GM18502 (cell line): Measurements from ENCODE around the gene FAM120B.
A peak's percentile ranks its signal among the peaks of the same experiment; 100 is the strongest.

Experiments
- ATAC-seq: cut with Tn5 transposase; IDR thresholded peaks from one replicate; pipeline ENCODE4 v1.9.1; 2021; ENCODE audit warnings: mild to moderate bottlenecking; ENCODE audit not compliant: unreplicated experiment, poor library complexity

Gene FAM120B

DNA sequence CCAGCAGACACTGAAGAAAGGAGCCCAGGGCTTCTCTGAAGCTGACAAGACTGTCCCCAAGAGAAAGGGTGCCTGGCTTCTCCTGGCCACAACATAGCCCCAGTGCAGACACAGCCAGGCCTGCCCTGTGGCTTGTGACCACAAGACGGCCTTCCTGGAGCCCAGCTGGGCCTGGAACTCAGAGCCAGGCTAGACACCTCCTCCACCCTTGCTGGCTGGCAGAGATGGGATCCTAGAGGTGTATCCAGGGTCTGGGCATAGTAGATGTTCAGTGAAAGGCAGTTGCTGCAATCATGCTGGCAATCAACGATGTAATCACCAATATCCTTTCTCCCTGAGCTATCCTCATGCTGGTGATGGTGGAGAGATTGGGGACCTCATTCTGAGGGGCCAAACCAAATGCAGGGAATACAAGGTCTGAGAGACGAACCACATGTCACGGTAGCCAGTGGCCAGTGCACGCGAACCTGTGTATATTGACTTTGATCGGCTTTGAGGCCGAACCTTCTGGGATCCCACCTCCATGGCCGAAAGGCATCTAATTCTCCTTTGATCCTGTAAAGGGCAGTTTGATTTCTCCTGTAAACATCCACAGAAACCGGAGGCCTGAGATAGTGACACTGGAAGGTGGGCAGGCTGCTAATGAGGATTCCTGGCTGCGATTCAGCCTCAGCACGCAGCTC is 131.3 kb downstream of the FAM120B start:
- no peak for ATAC-seq

GRCh38 chr6:170438402-170438753 is 131.8 kb downstream of the FAM120B start:
- ATAC-seq: peak; percentile 91

DNA sequence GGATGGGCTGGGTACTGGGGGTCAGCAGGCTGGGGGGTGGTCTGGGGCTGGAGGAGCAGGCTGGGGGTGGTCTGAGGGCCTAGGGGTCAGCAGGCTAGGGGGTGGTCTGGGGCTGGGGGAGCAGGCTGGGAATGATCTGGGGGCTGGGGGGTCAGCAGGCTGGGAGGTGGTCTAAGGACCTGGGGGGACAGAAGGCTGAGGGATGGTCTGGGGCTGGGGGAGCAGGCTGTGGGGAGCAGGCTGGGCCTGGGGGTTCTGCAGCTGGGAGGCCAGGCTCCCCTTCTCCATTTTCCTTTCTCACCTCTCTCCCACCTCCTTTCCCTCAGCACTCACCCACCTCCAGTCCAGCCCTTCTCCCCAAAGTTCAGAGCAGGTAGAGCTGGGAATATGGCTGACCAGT is 132.3 kb downstream of the FAM120B start:
- no peak for ATAC-seq

GRCh38 chr6:170439366-170440361 is 133.1 kb downstream of the FAM120B start:
- no peak for ATAC-seq

- ATAC-seq: no peak
Observed at GRCh38 chr6:170440437-170440836, 133.9 kb downstream of the FAM120B start.

DNA sequence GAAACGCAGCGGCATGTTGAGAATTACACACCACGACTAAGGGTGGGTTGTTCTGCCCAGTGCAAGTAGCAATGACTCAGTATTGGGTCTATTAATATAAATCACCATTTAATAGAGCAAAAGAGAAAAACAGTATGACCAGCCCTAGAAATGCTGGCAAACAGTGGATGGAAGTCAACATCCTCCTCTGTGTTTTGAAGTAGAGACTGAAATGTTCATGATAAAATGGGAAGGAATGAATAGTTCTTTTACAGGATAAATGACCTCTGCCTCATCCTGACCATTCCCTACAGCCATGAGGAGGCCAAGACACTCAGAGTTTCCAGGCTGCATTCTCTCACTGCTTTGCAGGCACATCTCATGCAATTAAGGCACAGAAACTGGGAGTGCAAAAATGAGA is 134.8 kb downstream of the FAM120B start:
- ATAC-seq: no peak

DNA sequence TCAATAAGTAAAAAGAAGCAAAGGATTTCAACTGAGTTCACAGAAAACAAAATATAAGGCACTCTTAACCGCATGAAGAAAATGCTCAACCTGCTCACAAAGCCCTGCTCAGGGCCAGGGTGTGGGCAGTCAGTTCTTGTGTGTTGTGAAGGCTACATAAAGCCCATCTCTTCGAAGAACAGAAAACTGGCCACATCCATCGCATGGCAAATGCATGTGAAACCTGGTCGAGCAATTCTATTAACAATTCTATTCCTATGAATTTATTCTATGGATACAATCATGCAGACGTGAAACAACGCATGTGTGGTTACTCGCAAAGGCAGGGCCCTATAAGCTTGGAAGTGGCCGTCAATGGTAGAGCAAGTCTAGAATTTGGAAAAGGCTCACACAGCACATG is 136.0 kb downstream of the FAM120B start:
- no peak for ATAC-seq

DNA sequence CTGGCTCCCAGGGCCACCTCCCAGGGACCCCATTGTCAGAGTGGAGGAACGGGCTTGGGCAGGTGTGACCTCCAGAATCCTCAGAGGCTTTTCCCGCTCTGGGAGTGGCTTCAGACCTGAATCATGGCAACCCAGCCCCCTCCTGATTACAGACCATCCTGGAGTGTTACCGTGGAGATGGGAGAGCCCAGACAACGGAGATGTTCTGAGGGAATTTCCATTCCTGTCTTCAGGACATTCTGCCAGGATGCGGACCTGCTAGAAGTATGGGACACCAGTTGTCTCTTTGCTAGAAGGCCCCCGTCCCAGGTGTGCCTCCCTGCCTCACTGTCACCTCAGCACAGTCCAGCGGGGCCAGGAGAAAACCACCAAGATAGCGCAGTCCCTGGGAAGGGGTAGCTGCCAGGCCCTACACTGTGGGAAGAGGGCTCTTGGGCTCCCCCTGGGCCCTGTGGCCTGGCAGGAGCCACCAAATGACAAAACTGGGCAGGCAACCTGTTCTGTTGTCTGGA is 136.6 kb downstream of the FAM120B start:
- no peak for ATAC-seq

GRCh38 chr6:170444056-170444591 is 137.6 kb downstream of the FAM120B start:
- ATAC-seq: no peak

DNA sequence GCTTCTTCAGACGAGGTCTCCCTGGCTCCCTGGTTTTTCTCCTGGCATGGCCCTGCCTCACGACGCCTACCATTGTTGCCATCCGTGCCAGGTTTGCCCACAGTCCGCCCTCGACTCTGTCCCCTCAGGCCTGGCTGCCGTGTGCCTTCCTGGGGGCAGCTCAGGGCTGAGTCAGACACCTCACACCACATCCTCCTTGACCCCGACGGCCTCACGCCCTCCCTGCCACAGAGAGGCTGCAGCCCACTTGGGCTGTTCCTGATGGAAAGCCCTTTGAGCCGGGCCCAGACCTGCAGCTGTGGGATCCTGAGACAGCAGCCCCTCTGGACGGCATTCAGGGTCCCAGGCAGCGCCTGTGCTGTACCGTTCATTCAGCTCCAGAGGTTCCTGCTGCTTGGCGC is 138.3 kb downstream of the FAM120B start:
- no peak for ATAC-seq

DNA sequence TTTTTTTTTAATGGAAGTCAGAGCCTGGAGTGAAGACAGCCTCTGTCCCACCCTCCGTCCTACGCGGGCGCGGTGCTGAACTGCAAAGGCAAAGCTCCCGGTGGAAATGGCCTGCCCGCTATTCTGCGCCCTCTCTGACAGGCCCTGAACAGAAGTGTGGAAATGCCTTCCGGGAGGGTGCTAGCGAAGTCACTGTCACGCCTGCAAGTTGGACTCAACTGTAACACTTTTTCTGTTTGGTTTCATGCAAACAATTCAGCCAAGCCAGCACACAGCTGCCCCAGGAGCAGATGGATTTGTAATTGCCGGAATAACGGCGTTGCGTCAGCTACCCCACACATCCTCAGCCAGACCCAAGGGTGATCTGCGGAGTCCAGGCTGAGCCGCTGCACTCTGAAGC is 138.9 kb downstream of the FAM120B start:
- ATAC-seq: no peak

GRCh38 chr6:170445971-170446370 is 139.4 kb downstream of the FAM120B start:
- ATAC-seq: no peak

DNA sequence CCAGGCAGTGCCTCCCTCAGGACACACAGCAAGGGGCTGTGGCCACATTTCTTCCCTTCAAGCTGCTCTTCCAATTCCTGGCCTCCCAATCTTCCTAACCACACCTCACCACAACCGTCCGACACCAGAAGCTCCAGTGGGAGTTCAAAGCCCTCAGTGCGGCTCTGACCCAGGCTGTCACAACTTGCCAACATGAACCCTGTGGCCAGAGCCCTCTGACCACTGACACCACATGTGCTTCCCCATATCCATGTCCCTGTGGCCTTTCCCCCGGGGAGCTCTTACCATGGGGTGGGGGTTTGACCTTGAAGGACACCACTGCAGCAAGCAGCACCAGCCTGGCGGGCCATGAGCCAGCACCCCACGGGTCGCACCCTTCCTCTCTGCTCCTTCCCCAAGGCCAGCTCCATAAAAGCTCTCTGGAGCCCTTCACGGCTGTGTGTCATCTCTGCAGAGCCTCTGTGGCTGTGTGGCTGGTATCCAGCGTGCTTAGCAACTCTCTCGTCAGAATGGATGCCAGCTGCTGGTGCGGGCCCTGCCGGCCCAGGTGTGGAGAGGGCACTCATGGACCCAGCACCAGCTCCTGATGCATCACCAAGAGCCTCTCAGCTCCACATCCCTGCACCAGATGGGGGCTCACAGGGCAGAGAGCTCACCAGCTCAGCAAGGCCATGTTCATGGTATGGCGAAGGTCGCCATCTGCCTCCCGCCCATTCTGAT is 140.4 kb downstream of the FAM120B start:
- ATAC-seq: no peak

DNA sequence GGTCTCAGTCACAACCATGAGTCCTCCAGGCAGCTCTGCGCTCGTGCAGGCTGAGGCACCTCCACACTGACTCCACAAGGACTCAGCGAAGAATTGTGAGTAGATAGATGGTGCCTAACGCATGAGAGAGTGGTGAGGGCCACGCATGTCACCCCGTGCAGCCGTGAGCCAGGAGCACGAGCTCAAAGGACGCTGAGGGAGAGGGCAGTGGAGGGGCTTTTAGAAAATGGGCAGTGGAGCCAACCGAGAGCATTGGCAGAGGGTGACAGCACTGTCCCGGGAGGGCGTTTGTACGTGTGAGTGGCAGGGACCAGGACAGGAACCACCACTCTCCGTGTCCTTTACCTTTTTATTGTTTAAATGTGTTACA is 141.0 kb downstream of the FAM120B start:
- ATAC-seq: no peak

DNA sequence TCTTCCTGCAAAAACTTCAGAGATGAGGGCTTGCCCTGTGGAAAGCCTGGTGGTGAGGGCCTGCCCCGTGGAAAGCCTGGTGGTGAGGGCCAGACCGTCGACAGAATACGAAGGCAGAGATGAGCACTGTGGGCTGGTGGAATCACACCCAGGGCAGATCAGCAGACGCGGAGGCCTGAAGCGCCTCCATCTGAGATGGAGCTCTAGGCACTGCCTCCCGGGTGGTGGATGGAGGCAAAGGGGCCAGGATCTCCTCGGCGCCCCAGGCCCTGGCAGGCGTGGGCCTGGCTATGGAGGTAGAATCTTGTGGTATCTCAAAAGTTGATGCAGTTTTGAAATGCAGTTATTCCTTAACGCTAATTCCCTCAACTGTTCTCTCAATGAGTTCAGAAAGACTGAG is 141.8 kb downstream of the FAM120B start:
- no peak for ATAC-seq

DNA sequence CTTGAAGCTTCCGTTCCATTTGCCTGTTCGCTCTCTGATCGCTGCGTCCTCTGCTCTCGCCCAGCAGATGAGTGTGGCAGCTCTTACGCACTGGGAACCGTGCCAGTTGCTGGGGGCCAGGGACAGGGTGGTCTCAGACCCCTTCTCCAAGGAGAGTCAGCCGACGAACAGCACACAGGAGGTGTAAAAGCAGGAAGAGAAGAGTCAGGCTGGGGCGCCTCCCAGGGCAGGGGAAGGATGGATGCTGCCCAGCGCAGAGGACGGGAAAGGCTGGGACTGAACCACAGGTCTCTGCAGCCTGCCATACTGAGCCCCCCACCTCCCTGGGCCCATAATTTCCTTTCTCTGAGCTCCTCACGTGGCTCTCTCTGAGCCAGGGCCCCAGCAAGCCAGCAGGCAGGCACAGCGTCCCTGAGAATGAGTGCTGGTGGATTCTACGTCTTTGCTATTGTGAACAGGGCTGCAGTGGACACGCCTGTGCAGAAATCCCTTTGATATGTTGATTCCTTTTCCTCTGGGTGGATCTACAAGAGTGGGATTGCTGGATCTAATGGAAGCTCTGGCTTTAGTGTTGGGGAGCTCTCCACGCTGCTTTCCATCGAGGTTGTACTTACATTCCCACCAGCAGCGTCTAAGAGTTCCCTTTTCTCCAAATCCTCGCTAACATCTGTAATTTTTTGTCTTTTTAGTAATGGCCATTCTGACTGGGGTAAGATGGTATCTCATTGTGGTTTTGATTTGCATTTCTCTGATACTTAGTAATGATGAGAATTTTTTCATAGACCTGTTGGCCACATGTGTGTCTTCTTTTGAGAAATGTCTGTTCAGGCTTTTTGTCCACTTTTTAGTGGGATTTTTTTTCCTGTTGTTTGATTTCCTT is 142.4 kb downstream of the FAM120B start:
- no peak for ATAC-seq

GRCh38 chr6:170449835-170450753 is 143.5 kb downstream of the FAM120B start:
- ATAC-seq: no peak

DNA sequence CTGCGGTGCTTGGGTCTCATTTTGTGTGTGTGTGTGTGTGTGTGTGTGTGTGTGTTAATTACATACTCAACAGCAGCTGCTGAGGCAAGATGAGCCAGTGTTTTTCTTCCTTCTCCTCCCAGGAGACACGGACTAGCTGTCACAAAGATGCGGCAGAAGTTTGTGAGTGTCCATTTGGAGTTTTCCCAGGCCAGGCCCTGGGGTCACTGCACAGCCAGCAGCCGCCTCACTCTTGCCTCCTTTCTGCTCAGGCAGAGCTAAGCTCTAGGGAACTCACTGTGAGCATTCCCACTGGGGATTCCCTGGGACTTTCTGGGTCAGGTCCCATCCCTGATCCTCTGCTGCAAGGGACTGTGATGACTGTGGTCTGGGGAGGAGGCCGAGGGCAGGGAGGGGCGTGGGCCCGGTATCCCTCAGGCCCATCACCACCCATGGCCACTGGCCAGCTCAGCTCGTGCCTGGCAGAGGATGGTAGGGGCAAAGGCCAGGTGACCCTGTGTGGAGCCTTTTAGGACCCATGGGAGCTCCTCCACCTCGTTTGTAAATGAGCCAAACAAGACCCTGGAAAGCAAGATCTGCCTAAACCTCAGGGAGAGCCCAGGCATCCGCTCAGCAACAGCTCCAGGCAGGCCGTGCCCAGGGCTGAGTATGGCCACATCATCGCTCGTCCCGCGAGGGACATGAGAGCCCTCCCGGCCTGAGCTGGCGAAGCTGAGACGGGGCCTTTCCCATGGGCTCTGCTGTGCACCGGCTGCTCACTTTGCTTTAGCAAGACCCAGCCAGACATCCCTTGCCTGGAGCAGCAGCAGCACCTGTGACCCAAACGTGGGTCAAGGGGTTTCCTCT is 144.6 kb downstream of the FAM120B start:
- ATAC-seq: no peak
